ENCODE data around the gene IL13RA2. TPM values are rescaled to one million over a fixed set of nuclear protein-coding genes. Genes with fewer than 3 reads are reported as not detected.

IL13RA2 gene
- total and polyA plus RNA-seq, 2 of the 8 experiments (the other 6 are each of a cell fraction or from before 2014, with no cell fraction given), result not detected

GRCh38 chrX:114970806-114971205 is 46.6 kb downstream of the IL13RA2 start:
- no peak overlapping the region for H3K4me3 ChIP-seq (ENCODE audit: extremely low read depth in 1 of 4, insufficient read depth in 2 of 4, low read depth in 3 of 4, low read length in 4 of 4)

More at GRCh38 chrX:114970806-114971205, 46.6 kb downstream of the IL13RA2 start:
- H3K27me3 ChIP-seq (replicated peaks in 1 of 4; ENCODE audit: control insufficient read depth in 3 of 4, extremely low read depth in 1 of 4, insufficient read depth in 3 of 4, low read length in 3 of 4), result no peaks in the 10 kb centered on the region
- no peak overlapping the region for H2BK120ac ChIP-seq (replicated peaks; ENCODE audit: low read depth, low read length)
- no peaks in the 10 kb centered on the region for H3K79me1 ChIP-seq (ENCODE audit: low read depth, low read length)
- H3K14ac ChIP-seq (ENCODE audit: insufficient read length), result no peak overlapping the region
- no peak overlapping the region for H2BK12ac ChIP-seq (ENCODE audit: low read depth, low read length)
- no peak overlapping the region for H4K8ac ChIP-seq (ENCODE audit: extremely low read depth, insufficient read depth, low read length)
- FAIRE-seq (no peak), DNase-seq (ENCODE audit: low read depth in 1 of 2, low spot score in 2 of 2) (no peak)
- POLR2A ChIA-PET (ENCODE audit: partially characterized antibody), result interaction anchor here (0.5 kb wide), 1 partner anchor 915 kb away, joined by 5 read pairs; no protein-coding TSS in a partner anchor
- H3K36me3 ChIP-seq (ENCODE audit: control insufficient read depth in 2 of 4, insufficient read depth in 4 of 4, low read length in 3 of 4), result no peaks in the 10 kb centered on the region
- H3K56ac ChIP-seq (replicated peaks; ENCODE audit: insufficient read length, low read depth, low read length), result no peak overlapping the region
- H3K4me1 ChIP-seq (replicated peaks in 1 of 4; ENCODE audit: control insufficient read depth in 3 of 4, insufficient read depth in 4 of 4, low read length in 3 of 4), result no peaks in the 10 kb centered on the region
- no peak overlapping the region for H2BK5ac ChIP-seq (ENCODE audit: low read depth, low read length)
- H2AK5ac ChIP-seq (ENCODE audit: low read depth, low read length), result no peak overlapping the region
- H4K91ac ChIP-seq (replicated peaks; ENCODE audit: insufficient read length, low read length), result no peak overlapping the region
- H3K9ac ChIP-seq (replicated peaks in 1 of 4; ENCODE audit: extremely low read depth in 1 of 4, low read depth in 3 of 4, low read length in 3 of 4), result no peak overlapping the region
- H2AFZ ChIP-seq (ENCODE audit: low read length), result no peak overlapping the region
- TF ChIP-seq SIRT6 (IDR thresholded peaks at IDR 0.05; ENCODE audit: low read length) (no peak), POLR2AphosphoS5 (IDR thresholded peaks at IDR 0.05; ENCODE audit: low read depth, low read length) (no peak), EP300 (IDR thresholded peaks at IDR 0.05; ENCODE audit: borderline replicate concordance in 1 of 2, low read depth in 2 of 2, low read length in 2 of 2) (no peak), SAP30 (IDR thresholded peaks at IDR 0.05; ENCODE audit: insufficient read depth, insufficient replicate concordance, low read length) (no peak), NANOG (IDR thresholded peaks at IDR 0.05; ENCODE audit: insufficient read depth, low read depth, low read length, poor library complexity, severe bottlenecking) (no peak), BACH1 (IDR thresholded peaks at IDR 0.05; ENCODE audit: low read length) (no peak), FOSL1 (IDR thresholded peaks at IDR 0.05; ENCODE audit: insufficient read depth, low read depth, low read length) (no peak), MAFK (IDR thresholded peaks at IDR 0.05; ENCODE audit: low read depth, low read length) (no peak), GABPA (IDR thresholded peaks at IDR 0.05; ENCODE audit: borderline replicate concordance, insufficient read depth, low read length) (no peak), SUZ12 (IDR thresholded peaks at IDR 0.05; ENCODE audit: low read length) (no peak), SP2 (IDR thresholded peaks at IDR 0.05; ENCODE audit: low read length) (no peak), RNF2 (IDR thresholded peaks at IDR 0.05; ENCODE audit: borderline replicate concordance, low read depth, low read length, missing control alignments, poor library complexity, severe bottlenecking) (no peak), CREB1 (IDR thresholded peaks at IDR 0.05) (no peak)
- H4K20me1 ChIP-seq (replicated peaks in 1 of 2; ENCODE audit: control insufficient read depth in 1 of 2, insufficient read depth in 2 of 2, low read length in 2 of 2), result no peaks in the 10 kb centered on the region
- H3K79me2 ChIP-seq (ENCODE audit: control insufficient read depth in 1 of 2, insufficient read depth in 2 of 2, low read length in 2 of 2), result no peaks in the 10 kb centered on the region
- no peak overlapping the region for H3K4me2 ChIP-seq (ENCODE audit: insufficient read depth in 1 of 2, low read depth in 2 of 2, low read length in 2 of 2)
- H3K4ac ChIP-seq (replicated peaks; ENCODE audit: insufficient read length, low read depth, low read length), result no peak overlapping the region
- H4K5ac ChIP-seq (ENCODE audit: insufficient read length, low read depth, low read length), result no peak overlapping the region
- H3K23ac ChIP-seq (ENCODE audit: insufficient read length), result no peak overlapping the region
- no peak overlapping the region for H2BK20ac ChIP-seq (ENCODE audit: low read length)
- no peaks in the 10 kb centered on the region for H3K9me3 ChIP-seq (ENCODE audit: insufficient read depth in 2 of 2, low read depth in 1 of 2, low read length in 1 of 2)
- CTCF ChIA-PET (ENCODE audit: partially characterized antibody), result interaction anchor here (1.0 kb wide), 1 partner anchor 11 kb away, joined by 3 read pairs; no protein-coding TSS in a partner anchor
- 69% methylated on average over 3 of the region's 3 CpGs; no CpG with 5 or more reads in 1 of the 2 experiments for WGBS, 2 experiments (ENCODE audit: extremely low coverage in 1 of 2, insufficient coverage in 1 of 2, insufficient read length in 1 of 2, insufficient replicate concordance in 2 of 2, low coverage in 1 of 2, low lambda C conversion rate in 2 of 2, missing lambda C conversion rate in 1 of 2)
- no peak overlapping the region for H3K27ac ChIP-seq (ENCODE audit: low read depth, low read length)
- no peak overlapping the region for H2BK15ac ChIP-seq (ENCODE audit: low read length)
- no peaks in the 10 kb centered on the region for H3K23me2 ChIP-seq (ENCODE audit: low read depth, low read length)
- no peak overlapping the region for H3K18ac ChIP-seq (ENCODE audit: extremely low read depth, low read length)
